ENCODE data around the gene OSR1. TPM values are rescaled to one million over a fixed set of nuclear protein-coding genes. Genes with fewer than 3 reads are reported as not detected.

OSR1 gene
- polyA plus RNA-seq, 3 donors = not detected

GRCh38 chr2:19359456-19359855, 1.0 kb upstream of the OSR1 start:
- no peak overlapping the region for H3K27ac Mint-ChIP-seq
- H3K27me3 ChIP-seq (ENCODE audit: control insufficient read depth in 2 of 2, insufficient read depth in 2 of 2, low read length in 2 of 2) = peaks cover 88 to 95% of the 10 kb centered on the region in 2 donors
- no peak overlapping the region for H3K4me2 ChIP-seq (replicated peaks; ENCODE audit: extremely low read depth, low read length, poor library complexity, severe bottlenecking)
- H3K4me1 ChIP-seq (ENCODE audit: control insufficient read depth in 1 of 2, insufficient read depth in 2 of 2, low read length in 2 of 2) = peaks cover 20 to 30% of the 10 kb centered on the region in 2 donors
- intact Hi-C loops (cut with micrococcal nuclease) = loop anchor here in 1 of 2 donors (10.0 kb wide), 1 partner anchor 1305 kb away; the partner anchor contains the start of gene GDF7
- H3K4me1 Mint-ChIP-seq = peaks cover 53% of the 10 kb centered on the region
- peaks cover 0 to 41% (median 26%) of the 10 kb centered on the region in 7 donors for H3K9me3 Mint-ChIP-seq
- no peaks in the 10 kb centered on the region for H3K36me3 ChIP-seq (replicated peaks in 1 of 2; ENCODE audit: control insufficient read depth in 1 of 2, insufficient read depth in 2 of 2, low read length in 2 of 2)
- peak overlapping the region in 1 of 2 donors; percentile 44 for H3K4me3 Mint-ChIP-seq
- peaks cover 15 to 21% of the 10 kb centered on the region in 2 donors for H3K36me3 Mint-ChIP-seq
- H3K27me3 Mint-ChIP-seq (ENCODE audit: low read depth in 3 of 3) = peaks cover 95 to 99% (median 98%) of the 10 kb centered on the region in 3 donors
- H3K9me3 ChIP-seq (replicated peaks in 1 of 2; ENCODE audit: control insufficient read depth in 1 of 2, insufficient read depth in 1 of 2, low read length in 2 of 2) = peaks cover 10 to 60% of the 10 kb centered on the region in 2 donors
- H3K79me2 ChIP-seq (ENCODE audit: insufficient read depth, low read length) = no peaks in the 10 kb centered on the region
- DNase-seq = no peak
- 37% methylated on average over 2 of the region's 4 CpGs for WGBS (ENCODE audit: insufficient coverage)
- H2AFZ ChIP-seq (ENCODE audit: insufficient read depth, low read depth, low read length, poor library complexity, severe bottlenecking) = no peak overlapping the region
- H3K9ac ChIP-seq (ENCODE audit: insufficient read depth, low read length, poor library complexity, severe bottlenecking) = no peak overlapping the region
- no peak overlapping the region for H3K27ac ChIP-seq (ENCODE audit: low read depth in 1 of 2, low read length in 2 of 2)
- H3K4me3 ChIP-seq (replicated peaks in 1 of 3; ENCODE audit: low read depth in 2 of 3, low read length in 3 of 3) = no peak overlapping the region
- H4K20me1 ChIP-seq (ENCODE audit: insufficient read depth, low read length) = no peaks in the 10 kb centered on the region
- TF ChIP-seq CTCF (IDR thresholded peaks at IDR 0.05) = no peak

- 8% methylated on average over 14 of the region's 14 CpGs for WGBS (ENCODE audit: insufficient coverage)
- H3K27ac ChIP-seq (ENCODE audit: low read depth in 1 of 2, low read length in 2 of 2) = no peak overlapping the region
- H3K4me3 ChIP-seq (replicated peaks in 1 of 3; ENCODE audit: low read depth in 2 of 3, low read length in 3 of 3) = no peak overlapping the region
- H3K9ac ChIP-seq (ENCODE audit: insufficient read depth, low read length, poor library complexity, severe bottlenecking) = no peak overlapping the region
- Mint-ChIP-seq H3K36me3 (peaks cover 15 to 21% of the 10 kb centered on the region in 2 donors), H3K27ac (no peak overlapping the region), H3K4me3 (peak overlapping the region in 1 of 2 donors; percentile 44), H3K9me3 (peaks cover 0 to 41% (median 28%) of the 10 kb centered on the region in 7 donors), H3K27me3 (ENCODE audit: low read depth in 3 of 3) (peaks cover 95 to 99% (median 98%) of the 10 kb centered on the region in 3 donors), H3K4me1 (peaks cover 52% of the 10 kb centered on the region)
- no peaks in the 10 kb centered on the region for H4K20me1 ChIP-seq (ENCODE audit: insufficient read depth, low read length)
- no peaks in the 10 kb centered on the region for H3K36me3 ChIP-seq (replicated peaks in 1 of 2; ENCODE audit: control insufficient read depth in 1 of 2, insufficient read depth in 2 of 2, low read length in 2 of 2)
- TF ChIP-seq CTCF (IDR thresholded peaks at IDR 0.05) = no peak
- H3K27me3 ChIP-seq (ENCODE audit: control insufficient read depth in 2 of 2, insufficient read depth in 2 of 2, low read length in 2 of 2) = peaks cover 89 to 95% of the 10 kb centered on the region in 2 donors
- no peak overlapping the region for H2AFZ ChIP-seq (ENCODE audit: insufficient read depth, low read depth, low read length, poor library complexity, severe bottlenecking)
- peaks cover 20 to 30% of the 10 kb centered on the region in 2 donors for H3K4me1 ChIP-seq (ENCODE audit: control insufficient read depth in 1 of 2, insufficient read depth in 2 of 2, low read length in 2 of 2)
- DNase-seq = no peak
- H3K9me3 ChIP-seq (replicated peaks in 1 of 2; ENCODE audit: control insufficient read depth in 1 of 2, insufficient read depth in 1 of 2, low read length in 2 of 2) = peaks cover 10 to 62% of the 10 kb centered on the region in 2 donors
- H3K79me2 ChIP-seq (ENCODE audit: insufficient read depth, low read length) = no peaks in the 10 kb centered on the region
- intact Hi-C loops (cut with micrococcal nuclease) = loop anchor here in 1 of 2 donors (10.0 kb wide), 1 partner anchor 1306 kb away; the partner anchor contains the start of gene GDF7
- no peak overlapping the region for H3K4me2 ChIP-seq (replicated peaks; ENCODE audit: extremely low read depth, low read length, poor library complexity, severe bottlenecking)
Measured at GRCh38 chr2:19359021-19359357, 566 bp upstream of the OSR1 start.
